ENCODE data around the gene OTC.

Gene OTC

GRCh38 chrX:38357747-38358673, 5.6 kb downstream of the OTC start:
- no peak for DNase-seq (ENCODE audit: low read depth)

GRCh38 chrX:38363046-38363445, 10.6 kb downstream of the OTC start:
- DNase-seq (ENCODE audit: low read depth), result no peak

DNA sequence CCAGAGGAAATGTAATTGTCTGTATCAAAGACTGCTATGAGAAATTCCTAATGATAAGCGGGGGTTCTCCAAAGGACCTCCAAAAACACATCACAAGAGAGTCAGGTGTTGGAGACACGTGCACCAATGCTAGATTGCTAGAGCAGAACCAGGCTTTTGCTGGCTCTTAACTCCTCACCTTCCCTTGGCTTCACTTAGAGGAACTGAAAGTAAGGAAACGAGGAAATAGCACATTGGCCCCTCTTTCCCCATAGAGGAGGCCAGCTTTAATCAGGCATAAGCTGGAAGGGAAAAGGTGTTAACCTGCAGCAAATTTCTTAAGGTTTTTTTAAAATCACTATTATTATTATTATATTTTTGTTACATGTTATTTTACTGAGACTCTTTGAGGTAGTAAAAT, 13.6 kb downstream of the OTC start:
- DNase-seq (ENCODE audit: low read depth), result no peak

DNA sequence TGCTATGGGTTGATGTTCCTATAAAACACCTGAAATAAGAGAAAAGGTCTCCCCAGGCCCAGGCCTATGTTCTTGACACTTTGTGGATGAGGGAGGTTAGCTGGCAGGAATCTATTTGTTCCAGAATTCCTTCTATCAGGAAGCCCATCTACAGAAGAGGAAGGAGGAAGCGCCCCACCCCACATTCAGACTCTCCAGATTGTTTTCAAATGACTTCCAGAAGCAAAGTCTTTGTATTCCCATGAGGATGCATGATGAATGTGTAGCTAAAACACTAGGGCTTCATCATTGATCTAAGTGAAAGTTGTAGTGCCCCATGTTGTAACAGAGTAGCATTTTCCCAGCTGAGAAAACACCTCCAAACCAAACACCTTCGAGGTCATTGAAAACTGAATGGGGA, 16.4 kb downstream of the OTC start:
- DNase-seq (ENCODE audit: low read depth), result no peak

- no peak for DNase-seq (ENCODE audit: low read depth)
Observed at GRCh38 chrX:38371641-38372040, 19.2 kb downstream of the OTC start.

DNA sequence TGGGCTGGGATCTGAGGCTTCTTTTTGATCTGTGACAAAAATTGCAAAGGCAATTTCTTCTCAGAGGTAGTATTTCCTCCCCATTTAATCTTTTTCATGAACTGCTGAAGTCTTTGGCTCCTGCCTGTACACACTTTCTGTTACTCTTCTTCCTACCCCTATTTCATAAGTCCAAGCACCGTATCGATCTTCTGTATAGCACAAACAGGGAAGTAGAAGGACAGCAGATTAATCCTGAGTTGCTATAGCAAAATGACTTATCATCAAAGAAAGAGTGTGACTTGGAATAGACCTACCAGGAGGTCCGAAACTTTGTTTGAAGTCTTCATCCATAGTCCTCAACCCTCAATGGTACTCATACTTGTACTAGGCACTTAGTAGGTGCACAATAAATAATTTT, 22.0 kb downstream of the OTC start:
- DNase-seq (ENCODE audit: low read depth), result no peak

GRCh38 chrX:38375891-38376290, 23.5 kb downstream of the OTC start:
- DNase-seq (ENCODE audit: low read depth), result no peak

- DNase-seq (ENCODE audit: low read depth), result no peak
Observed at GRCh38 chrX:38376747-38377146, 24.3 kb downstream of the OTC start.

DNA sequence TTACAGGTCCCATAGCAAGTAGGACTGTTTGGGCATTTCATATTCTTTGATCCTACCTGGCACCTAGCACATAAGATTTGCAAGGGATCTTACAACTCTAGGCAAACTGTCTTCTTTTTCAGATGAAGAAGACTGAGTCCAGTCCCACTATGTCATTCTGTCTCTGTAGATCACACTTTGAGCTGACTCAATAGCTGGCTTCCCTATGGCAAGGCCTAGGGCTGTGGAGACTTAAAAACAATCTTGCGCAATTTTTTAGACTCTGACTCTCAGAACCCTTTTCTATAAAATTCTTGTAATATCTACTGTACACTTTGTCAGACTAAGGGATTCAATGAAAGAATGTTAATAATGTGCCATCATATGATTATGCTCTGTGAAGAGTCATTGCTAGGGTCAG, 26.7 kb downstream of the OTC start:
- no peak for DNase-seq (ENCODE audit: low read depth)

DNA sequence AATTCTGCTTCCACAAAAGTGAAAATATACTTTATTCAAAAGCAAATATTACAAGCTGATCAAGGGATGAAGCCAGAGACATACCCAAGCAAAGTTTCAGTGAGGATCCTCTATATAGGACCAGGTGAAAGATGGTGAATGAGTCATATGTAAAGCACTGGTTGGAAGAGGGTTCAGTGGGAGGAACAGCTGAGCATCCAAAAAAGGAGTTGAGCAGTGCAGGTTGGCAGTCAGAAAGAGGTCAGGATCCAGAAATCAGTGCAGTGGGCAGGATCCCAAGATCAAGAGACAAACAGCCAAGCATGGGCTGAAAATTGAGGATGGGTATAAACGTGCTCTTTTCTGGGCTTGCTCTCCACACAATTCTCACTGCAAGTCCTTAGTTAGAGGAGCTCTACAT, 30.3 kb downstream of the OTC start:
- DNase-seq (ENCODE audit: low read depth), result no peak

DNA sequence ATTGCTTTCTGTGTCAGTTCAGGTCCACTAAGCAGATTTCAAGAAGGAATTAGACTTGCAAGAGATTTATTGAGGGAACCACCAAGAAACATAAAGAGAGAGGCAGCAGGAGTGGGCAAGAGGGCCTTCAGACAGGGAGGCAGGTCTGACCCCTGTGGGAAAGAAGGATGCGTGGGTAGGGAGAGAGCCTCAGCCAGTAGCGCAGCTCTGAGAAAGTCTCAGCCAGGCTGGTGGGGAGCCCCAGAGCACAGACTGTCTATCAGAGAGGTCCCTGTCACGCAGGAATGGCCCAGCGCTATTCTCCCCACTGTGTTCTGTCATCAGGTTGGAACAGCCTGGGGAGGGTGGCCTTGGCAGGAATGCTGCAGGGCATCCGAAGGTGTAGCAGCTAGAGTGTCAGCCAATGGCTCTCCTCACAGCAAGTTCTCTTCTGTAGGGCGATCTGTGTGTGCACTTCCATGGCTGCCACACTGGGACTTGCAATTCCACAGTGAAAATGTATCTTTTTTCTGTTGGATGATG, 48.0 kb downstream of the OTC start:
- DNase-seq (ENCODE audit: low read depth), result no peak

DNA sequence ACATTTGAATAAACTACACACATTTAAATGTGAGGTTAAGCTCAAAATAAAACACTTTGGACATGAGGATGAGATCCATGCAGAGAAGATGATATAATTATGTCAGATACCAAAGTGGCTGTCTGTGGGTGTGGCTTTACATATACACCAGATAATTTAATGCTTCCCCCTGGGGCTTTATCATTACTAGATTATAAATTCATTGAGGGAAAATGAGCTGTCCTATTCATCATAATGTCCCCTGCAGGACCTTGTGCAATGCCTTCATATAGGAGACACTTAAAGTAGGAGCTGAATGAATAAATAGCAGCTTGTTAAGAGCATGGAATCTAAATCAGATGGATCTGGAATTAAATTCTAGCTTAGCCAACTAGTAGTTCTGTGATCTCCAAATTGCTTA, 49.7 kb downstream of the OTC start:
- no peak for DNase-seq (ENCODE audit: low read depth)

DNA sequence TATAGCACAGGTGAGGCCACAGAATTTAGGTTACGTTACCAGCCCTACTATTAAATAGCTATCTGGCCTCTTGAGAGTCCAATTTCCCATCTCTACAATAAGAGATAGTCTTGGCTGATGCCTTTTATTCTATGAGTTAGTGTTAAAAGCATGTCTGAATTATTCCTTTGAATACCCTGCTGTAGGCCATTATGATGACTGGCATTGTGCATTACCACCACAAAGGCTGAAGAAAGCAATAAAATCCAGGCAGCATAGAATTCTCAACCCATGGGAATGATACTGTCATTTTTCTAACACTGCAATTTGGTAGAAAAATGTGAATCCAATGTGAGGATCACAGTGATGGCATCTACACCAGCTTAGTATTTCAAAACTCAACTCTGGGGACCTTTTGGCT, 51.4 kb downstream of the OTC start:
- no peak for DNase-seq (ENCODE audit: low read depth)

GRCh38 chrX:38407126-38407525, 54.7 kb downstream of the OTC start:
- no peak for DNase-seq (ENCODE audit: low read depth)

- no peak for DNase-seq (ENCODE audit: low read depth)
Observed at GRCh38 chrX:38409289-38409688, 56.9 kb downstream of the OTC start.

DNA sequence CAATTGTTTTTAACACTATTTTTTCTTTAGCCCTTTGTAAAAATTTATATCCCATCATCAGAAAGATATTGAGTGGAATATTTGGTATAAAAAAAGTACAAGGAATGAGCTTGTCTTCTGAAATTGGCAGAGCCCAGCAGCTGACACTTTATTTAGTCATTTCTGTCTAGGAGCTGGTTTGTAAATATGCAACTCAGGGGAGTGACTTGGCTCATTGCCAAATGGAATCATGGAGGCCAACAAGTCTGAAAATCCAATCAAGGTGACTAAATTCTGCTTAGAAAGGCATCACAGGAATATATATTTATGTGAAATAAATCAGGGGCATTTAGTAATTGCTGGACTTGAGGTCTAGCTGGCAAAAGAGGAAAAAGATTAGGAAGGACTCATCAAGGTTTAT, 74.4 kb downstream of the OTC start:
- DNase-seq (ENCODE audit: low read depth), result no peak

GRCh38 chrX:38431525-38431924, 79.1 kb downstream of the OTC start:
- DNase-seq (ENCODE audit: low read depth), result no peak

GRCh38 chrX:38435130-38435529, 82.7 kb downstream of the OTC start:
- no peak for DNase-seq (ENCODE audit: low read depth)

DNA sequence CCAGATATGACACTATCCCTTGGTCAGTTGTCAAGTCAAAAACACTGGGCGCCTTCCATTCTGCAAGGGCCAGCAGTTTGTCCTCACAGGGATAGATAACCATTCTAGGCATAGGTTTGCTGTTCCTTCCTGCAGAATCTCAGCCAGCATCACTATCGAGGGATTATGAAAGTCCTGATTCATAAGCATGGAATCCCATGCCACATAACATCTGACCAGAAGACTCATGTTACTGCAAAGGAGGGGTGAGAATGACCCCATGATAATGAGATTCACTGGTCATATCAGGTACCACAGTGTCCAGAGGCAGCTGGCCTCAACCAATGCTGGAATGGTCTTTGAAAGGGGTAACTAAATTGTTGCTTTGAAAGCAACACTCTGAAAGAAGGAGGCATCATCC, 84.7 kb downstream of the OTC start:
- DNase-seq (ENCODE audit: low read depth), result no peak

- no peak for DNase-seq (ENCODE audit: low read depth)
Observed at GRCh38 chrX:38438321-38438720, 85.9 kb downstream of the OTC start.

- DNase-seq (ENCODE audit: low read depth), result no peak
Observed at GRCh38 chrX:38452603-38453002, 100.2 kb downstream of the OTC start.

- DNase-seq (ENCODE audit: low read depth), result no peak
Observed at GRCh38 chrX:38458071-38458470, 105.7 kb downstream of the OTC start.

- no peak for DNase-seq (ENCODE audit: low read depth)
Observed at GRCh38 chrX:38462257-38462656, 109.9 kb downstream of the OTC start.

- DNase-seq (ENCODE audit: low read depth), result no peak
Observed at GRCh38 chrX:38465686-38466085, 113.3 kb downstream of the OTC start.

Measured in GM04504 (cell line).